Dendritic cell treated with granulocyte-macrophage colony-stimulating factor and Interleukin-4, amounts not matched to agents 40 ng/mL and 50 ng/mL, for 4 days (primary cell): ENCODE data around the gene RHEX.

Experiments
- H3K27ac Mint-ChIP-seq: one replicate; pipeline ENCODE4 v1.8.0; 2022; ENCODE audit warnings: mild to moderate bottlenecking, mixed read lengths
- H3K27me3 Mint-ChIP-seq: one replicate; pipeline ENCODE4 v1.8.0; 2022; ENCODE audit warnings: mild to moderate bottlenecking, mixed read lengths
- H3K36me3 Mint-ChIP-seq: one replicate; pipeline ENCODE4 v1.8.0; 2022; ENCODE audit warnings: low read depth, mixed read lengths
- H3K4me1 Mint-ChIP-seq: one replicate; pipeline ENCODE4 v1.8.0; 2022; ENCODE audit warnings: low read depth, mixed read lengths
- H3K4me3 Mint-ChIP-seq: one replicate; pipeline ENCODE4 v1.8.0; 2022; ENCODE audit warnings: mild to moderate bottlenecking, moderate library complexity, mixed read lengths
- H3K9me3 Mint-ChIP-seq: one replicate; pipeline ENCODE4 v1.8.0; 2022; ENCODE audit warnings: mixed read lengths
- intact Hi-C: fragments of 100-400 bp; cut with micrococcal nuclease; formaldehyde crosslinking; loops from one replicate; pipeline ENCODE4 v1.15.0; 2022

The RHEX gene

DNA sequence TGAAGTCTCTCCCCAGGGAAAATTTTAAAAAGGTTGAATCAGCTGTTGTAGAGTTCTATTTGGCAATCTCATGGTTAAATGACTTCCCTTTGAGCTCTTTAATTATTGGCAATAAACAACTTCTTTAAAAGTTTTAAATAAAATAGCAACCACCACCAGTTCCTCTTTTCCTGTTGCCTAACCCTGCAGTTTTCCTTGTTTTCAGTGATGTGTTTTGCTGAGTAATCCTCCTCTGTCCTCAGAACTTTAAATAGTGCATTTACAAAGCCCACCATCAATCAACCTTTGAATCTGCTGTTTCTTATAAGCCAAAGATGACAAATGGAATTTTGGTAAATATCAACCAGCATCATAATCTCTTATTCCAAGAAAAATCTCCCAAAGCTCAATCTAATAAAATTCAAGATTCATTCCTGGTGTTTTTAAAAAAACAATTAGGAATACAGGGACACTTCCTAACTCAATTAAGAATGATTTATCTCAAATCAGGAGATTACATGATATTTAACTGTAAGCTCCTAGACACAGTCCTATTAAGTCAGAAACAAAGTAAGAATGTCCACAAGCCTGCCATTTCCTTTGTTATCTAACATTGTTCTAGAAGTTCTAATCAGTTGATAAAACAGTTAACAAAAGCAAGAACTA is 49.4 kb downstream of the RHEX start:
- intact Hi-C loops = no loop called here
- H3K4me1 Mint-ChIP-seq = peaks cover 70% of the 10 kb centered on the region
- H3K9me3 Mint-ChIP-seq = no peaks in the 10 kb centered on the region
- peaks cover 20% of the 10 kb centered on the region for H3K27me3 Mint-ChIP-seq
- peak overlapping the region; percentile 72 for H3K27ac Mint-ChIP-seq
- no peaks in the 10 kb centered on the region for H3K36me3 Mint-ChIP-seq
- H3K4me3 Mint-ChIP-seq = peak overlapping the region; percentile 38

DNA sequence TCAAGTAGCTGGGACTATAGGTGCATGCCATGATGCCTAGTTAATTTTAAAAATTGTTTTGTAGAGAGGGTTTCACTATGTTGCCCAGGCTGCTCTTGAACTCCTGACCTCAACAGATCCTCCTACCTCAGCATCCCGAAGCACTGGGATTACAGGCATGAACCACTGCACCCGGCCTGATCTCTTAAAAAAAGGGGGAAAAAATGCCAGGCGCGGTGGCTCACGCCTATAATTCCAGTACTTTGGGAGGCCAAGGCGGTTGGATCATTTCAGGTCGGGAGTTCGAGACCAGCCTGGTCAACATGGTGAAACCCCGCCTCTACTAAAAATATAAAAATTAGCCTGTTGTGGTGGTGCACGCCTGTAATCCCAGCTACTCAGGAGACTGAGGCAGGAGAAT is 51.0 kb downstream of the RHEX start:
- no peak overlapping the region for H3K4me3 Mint-ChIP-seq
- H3K27me3 Mint-ChIP-seq = peaks cover 11% of the 10 kb centered on the region
- intact Hi-C loops = no loop called here
- no peaks in the 10 kb centered on the region for H3K9me3 Mint-ChIP-seq
- H3K36me3 Mint-ChIP-seq = no peaks in the 10 kb centered on the region
- peak overlapping the region; percentile 46 for H3K27ac Mint-ChIP-seq
- H3K4me1 Mint-ChIP-seq = peaks cover 54% of the 10 kb centered on the region

DNA sequence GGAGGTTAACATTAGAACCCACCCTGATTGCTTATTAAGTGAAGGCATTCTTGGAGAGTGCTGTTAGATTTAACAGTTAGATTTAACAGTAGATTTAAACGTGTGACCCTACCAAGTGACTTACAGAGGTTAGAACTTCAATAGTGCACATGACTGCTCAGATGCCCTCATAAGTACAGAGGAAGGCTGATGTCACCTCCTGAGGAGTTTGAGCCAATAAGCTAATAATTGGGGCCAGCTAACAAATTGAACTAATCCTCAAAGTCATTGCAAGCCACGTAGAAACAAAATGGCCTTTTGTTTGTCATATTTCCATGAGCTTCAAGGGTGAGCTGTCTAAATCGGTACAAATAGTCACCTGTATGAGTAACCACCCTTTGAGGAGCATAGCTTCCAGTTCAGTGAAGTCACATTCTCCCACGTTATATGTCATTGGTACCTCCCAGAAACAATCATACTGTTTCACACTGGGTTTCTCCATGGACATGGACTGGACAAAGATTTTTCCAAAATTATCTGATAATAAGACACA is 52.6 kb downstream of the RHEX start:
- Mint-ChIP-seq H3K36me3 (no peaks in the 10 kb centered on the region), H3K27ac (no peak overlapping the region), H3K27me3 (peaks cover 5% of the 10 kb centered on the region), H3K4me1 (peaks cover 38% of the 10 kb centered on the region), H3K4me3 (no peak overlapping the region), H3K9me3 (no peaks in the 10 kb centered on the region)
- intact Hi-C loops = loop anchor here (5.0 kb wide), 2 partner anchors 188 to 313 kb away; no protein-coding TSS in a partner anchor

DNA sequence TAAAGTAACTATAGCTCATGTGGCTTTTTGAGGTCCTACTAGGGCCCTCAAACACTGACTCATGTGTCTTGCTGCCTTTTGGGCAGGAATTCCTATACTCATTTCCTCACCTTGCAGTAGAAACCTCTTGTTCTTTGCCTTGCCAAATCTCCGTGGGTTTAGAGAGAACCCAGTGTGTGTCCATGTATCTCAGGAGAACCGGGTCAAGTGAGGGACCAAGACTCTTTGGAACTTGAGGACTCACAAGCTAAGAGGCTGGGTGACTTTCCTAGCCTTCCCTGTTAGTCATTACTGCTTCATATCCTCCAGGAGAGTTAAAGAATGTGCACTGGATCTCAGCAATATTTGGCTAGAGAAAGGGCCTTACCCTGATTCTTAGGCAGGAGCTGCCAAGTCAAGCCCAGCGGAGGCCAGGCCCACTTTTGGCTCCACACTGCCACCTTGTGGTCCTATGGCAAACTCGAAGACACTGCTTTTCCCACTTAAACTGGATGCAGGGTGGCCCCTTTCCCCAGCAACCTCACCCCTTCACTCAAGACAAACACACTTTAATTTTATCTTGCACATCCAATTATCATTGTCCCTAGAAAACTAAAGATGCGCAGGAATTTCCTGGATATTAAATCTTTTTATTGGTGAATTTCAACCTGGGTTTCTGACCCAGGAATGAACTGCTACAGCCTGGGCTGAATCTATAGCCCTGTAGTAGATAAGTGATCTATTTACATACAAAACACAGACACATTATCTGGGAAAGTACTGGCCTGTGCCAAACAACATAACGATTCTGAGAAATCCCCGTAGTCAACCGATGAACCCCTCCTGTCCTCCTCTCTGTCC is 53.6 kb downstream of the RHEX start:
- no peaks in the 10 kb centered on the region for H3K36me3 Mint-ChIP-seq

DNA sequence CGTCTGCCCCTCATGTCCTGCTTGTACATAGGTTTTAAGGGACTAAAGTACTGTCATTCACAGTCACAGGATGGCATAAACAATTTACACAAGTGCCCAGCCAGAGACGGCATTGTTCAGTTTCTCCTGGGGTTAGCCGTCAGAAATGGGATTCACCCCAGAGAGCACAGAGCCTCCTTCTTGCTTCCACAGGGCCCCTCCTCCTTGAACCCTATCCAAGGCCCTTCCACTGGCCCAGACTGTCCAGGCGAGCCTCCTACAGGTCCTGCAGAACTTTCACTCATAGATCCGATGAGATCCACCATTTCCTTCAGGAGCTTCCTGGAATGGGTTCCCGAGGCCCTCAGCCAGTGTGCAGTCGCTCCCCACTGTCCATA is 54.2 kb downstream of the RHEX start:
- no peaks in the 10 kb centered on the region for H3K36me3 Mint-ChIP-seq
- intact Hi-C loops = loop anchor here (5.0 kb wide), 2 partner anchors 190 to 315 kb away; no protein-coding TSS in a partner anchor
- no peak overlapping the region for H3K27ac Mint-ChIP-seq
- no peaks in the 10 kb centered on the region for H3K9me3 Mint-ChIP-seq
- peaks cover 5% of the 10 kb centered on the region for H3K27me3 Mint-ChIP-seq
- H3K4me3 Mint-ChIP-seq = no peak overlapping the region
- H3K4me1 Mint-ChIP-seq = peaks cover 22% of the 10 kb centered on the region

More for the DNA sequence above, 53.6 kb downstream of the RHEX start:
- peaks cover 28% of the 10 kb centered on the region for H3K4me1 Mint-ChIP-seq
- peaks cover 4% of the 10 kb centered on the region for H3K27me3 Mint-ChIP-seq
- intact Hi-C loops = loop anchor here (1.0 to 5.0 kb wide), 4 partner anchors 76 to 314 kb away; no protein-coding TSS in a partner anchor
- H3K27ac Mint-ChIP-seq = no peak overlapping the region
- H3K4me3 Mint-ChIP-seq = no peak overlapping the region
- no peaks in the 10 kb centered on the region for H3K9me3 Mint-ChIP-seq

DNA sequence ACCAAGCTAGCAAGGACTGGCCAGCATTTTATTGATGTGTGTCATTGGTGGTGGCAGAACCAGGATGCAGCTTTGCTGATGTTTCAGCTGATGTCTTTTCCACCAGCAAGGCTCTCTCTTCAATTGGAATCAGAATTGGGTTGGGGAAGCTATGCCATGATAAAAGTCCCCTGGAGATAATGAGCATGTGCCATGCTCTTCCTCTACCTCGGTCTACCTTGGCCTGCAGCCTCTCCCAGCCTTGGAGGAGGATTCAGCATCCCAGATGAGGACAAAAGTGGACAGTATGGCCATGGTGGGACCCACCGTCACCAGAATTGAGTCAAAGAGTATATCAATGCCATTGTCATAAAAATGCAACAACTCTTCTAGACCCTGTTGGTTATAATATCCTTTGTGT is 55.7 kb downstream of the RHEX start:
- intact Hi-C loops = loop anchor here (5.0 kb wide), 2 partner anchors 191 to 316 kb away; no protein-coding TSS in a partner anchor
- H3K36me3 Mint-ChIP-seq = no peaks in the 10 kb centered on the region
- no peak overlapping the region for H3K4me3 Mint-ChIP-seq
- peaks cover 7% of the 10 kb centered on the region for H3K4me1 Mint-ChIP-seq
- H3K27me3 Mint-ChIP-seq = peaks cover 9% of the 10 kb centered on the region
- H3K9me3 Mint-ChIP-seq = no peaks in the 10 kb centered on the region
- no peak overlapping the region for H3K27ac Mint-ChIP-seq

DNA sequence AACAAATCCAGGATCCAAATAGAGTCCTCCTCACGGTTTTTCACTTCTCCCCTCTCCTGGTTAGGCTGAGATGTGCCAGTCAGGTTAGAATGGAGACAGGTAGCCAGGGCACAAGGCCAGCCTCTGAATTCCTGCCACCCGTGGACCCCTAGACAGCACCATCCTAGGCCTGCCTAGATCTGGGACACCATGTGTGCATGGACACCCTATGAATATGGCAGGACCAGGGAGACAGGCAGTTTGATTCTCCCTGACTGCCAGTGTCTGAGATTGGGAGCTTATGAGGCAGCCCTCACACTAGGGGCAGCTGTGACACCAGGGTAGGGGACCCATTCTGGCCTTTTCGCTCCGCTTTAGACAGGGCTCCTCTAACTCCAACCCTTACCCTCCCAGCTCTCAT is 56.7 kb downstream of the RHEX start:
- intact Hi-C loops = loop anchor here (5.0 kb wide), 2 partner anchors 192 to 317 kb away; no protein-coding TSS in a partner anchor
- Mint-ChIP-seq H3K4me1 (peaks cover 5% of the 10 kb centered on the region), H3K27me3 (peaks cover 15% of the 10 kb centered on the region), H3K36me3 (no peaks in the 10 kb centered on the region), H3K9me3 (no peaks in the 10 kb centered on the region), H3K4me3 (no peak overlapping the region), H3K27ac (peak overlapping the region; percentile 16)

DNA sequence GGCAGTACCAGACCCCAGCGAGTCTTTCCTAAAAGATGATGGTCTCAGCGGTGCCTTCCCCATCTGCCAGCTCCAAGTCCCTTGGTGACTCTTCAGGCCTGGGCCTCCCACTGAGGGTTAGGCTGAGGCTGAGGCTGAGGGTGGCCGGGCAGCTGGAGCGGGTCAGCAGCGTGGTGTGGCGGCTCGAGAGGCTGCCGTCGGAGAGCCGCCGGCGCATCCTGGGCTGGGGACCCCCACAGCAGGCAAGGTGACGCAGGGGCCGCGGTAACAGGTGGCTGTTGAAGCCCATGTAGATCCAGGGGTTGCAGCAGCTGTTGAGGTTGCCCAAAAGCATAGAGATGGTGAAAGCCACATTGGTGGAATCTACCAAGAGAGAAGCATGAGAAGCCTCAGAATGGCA is 57.2 kb downstream of the RHEX start:
- Mint-ChIP-seq H3K27ac (no peak overlapping the region), H3K36me3 (no peaks in the 10 kb centered on the region), H3K4me3 (no peak overlapping the region), H3K9me3 (no peaks in the 10 kb centered on the region), H3K27me3 (peaks cover 15% of the 10 kb centered on the region), H3K4me1 (peaks cover 9% of the 10 kb centered on the region)
- intact Hi-C loops = no loop called here

DNA sequence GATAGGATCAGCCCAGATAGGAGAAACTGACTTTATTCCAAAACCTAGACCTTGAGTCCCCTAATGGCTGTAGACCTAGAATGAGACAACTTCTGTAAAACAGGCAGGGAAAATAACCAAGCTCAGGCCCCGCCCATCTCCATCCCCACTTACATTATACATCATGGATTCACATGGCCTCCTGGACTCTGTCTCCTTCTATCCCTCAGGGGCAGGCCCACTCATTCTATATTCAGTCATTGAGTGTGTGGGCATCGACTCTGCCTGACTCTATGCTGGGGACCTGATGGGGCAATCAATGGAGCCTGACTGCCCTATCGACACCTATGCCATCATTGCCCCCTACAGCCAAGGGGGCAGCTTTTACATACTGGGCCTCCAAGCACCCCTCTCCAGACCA is 57.8 kb downstream of the RHEX start:
- Mint-ChIP-seq H3K36me3 (no peaks in the 10 kb centered on the region), H3K4me1 (peaks cover 11% of the 10 kb centered on the region), H3K4me3 (no peak overlapping the region), H3K27me3 (peaks cover 17% of the 10 kb centered on the region), H3K9me3 (no peaks in the 10 kb centered on the region), H3K27ac (no peak overlapping the region)
- intact Hi-C loops = no loop called here

DNA sequence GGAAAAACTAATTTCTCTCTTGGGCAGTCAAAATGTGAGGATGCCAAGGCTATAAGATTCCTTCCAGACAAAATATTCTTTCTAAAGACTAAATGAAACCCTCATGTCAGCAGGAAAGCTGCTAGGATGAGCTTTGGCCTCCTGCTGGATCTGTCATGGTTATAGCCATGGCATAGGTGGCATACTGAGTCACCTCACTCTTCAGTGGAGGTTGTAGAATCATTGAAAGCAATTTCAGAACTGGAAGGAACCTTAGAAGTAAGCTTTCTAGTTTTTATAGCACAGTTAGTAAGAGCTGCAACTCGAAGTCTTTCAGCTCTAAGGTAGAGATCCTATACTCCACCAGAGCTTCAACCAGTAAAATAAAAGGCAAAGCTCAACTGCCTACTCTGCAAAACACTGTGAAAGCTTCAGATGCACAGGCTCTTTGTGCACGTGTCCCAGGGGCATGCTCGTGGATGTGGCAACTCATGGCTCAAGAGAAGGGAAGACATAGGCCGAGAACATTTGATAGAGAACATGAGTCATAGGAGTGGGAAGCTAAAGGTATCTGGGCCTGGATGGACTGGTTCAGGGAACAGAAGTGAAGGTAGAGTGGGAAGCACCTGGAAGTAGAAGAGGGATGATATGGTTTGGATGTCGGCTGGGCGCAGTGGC is 58.4 kb downstream of the RHEX start:
- H3K4me3 Mint-ChIP-seq = no peak overlapping the region
- no peak overlapping the region for H3K27ac Mint-ChIP-seq
- H3K4me1 Mint-ChIP-seq = peaks cover 11% of the 10 kb centered on the region
- H3K9me3 Mint-ChIP-seq = no peaks in the 10 kb centered on the region
- no peaks in the 10 kb centered on the region for H3K36me3 Mint-ChIP-seq
- intact Hi-C loops = no loop called here
- H3K27me3 Mint-ChIP-seq = peaks cover 22% of the 10 kb centered on the region

DNA sequence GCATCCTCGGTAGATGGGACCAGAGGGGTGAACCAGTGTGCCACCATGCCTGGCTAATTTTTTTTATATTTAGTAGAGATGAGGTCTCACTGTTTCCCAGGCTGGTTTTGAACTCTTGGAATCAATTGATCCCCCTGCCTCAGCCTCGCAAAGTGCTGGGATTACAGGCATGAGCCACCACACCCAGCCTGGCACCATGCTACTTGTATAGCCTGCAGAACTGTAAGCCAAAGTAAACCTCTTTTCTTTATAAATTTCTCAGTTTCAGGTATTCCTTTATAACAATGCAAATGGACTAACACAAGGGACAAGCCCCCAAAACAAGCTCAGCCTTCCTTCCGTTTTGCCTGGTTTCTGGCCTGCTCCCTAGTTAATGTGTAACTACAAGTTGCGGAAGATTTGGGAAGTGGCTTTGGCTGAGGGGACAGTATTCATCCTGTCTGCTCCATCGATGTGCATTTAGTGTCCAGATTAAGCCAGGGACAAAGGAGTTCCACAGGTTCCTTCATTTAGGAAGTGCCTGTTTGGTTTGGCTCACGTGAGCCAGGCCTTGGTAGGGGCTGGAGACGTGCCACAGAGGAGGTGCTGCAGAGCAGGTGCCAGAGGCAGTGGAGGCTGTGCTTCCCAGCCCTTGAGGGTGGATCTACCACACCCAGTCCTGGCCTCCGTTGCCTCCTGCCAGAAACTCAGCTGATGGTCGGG is 59.8 kb downstream of the RHEX start:
- Mint-ChIP-seq H3K27me3 (peaks cover 36% of the 10 kb centered on the region), H3K4me1 (peaks cover 22% of the 10 kb centered on the region), H3K36me3 (no peaks in the 10 kb centered on the region), H3K9me3 (no peaks in the 10 kb centered on the region), H3K4me3 (no peak overlapping the region), H3K27ac (no peak overlapping the region)
- intact Hi-C loops = no loop called here

DNA sequence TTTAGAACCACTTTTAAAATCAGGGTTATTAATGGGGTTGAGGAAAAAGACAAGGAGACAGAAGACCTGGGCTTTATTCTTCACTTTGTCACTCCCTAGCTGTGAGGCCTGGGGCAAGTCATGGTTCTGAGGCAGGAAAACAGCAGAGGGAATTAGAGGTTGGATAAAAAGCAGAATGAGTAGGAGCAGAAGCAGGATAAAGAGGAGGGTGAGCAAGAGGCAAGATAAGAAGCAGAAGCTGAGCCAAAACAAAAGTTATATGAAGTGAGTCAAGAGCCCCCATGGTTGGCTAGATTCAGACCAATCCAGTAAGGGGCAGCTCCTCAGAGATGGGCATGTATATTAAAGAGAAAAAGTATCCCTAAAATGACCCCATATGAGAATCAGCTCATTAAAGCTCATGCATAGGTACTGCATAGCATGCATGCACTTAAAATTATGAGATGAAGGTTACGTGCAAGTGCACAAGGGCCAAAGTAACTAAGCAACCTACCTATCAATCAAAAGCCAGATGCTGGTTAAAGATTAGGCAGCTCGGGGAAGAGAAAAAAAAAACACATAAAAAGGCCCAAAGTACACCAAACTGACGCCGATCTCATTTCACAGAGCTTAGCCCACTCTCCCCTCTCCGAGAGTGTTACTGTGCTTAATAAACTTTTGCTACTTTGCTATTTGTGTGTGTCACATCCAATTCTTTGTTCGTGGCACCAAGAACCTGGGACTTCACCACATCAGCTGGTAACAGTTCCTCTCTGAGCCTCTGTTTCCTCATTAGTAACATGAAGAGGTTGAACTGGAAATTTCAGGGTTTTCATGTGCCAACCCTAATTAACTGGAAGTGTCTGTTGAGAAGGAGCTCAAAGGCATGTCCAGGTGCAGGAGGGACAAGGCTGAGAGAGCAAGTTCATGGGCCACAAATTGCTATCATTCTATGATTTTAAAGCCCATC is 62.0 kb downstream of the RHEX start:
- Mint-ChIP-seq H3K36me3 (no peaks in the 10 kb centered on the region), H3K27me3 (peaks cover 54% of the 10 kb centered on the region), H3K27ac (no peak overlapping the region), H3K9me3 (no peaks in the 10 kb centered on the region), H3K4me3 (no peak overlapping the region), H3K4me1 (peaks cover 27% of the 10 kb centered on the region)
- intact Hi-C loops = loop anchor here (5.0 kb wide), 1 partner anchor 328 kb away; no protein-coding TSS in a partner anchor
